ENCODE results near the gene PASK.
A peak's percentile ranks its signal among the peaks of the same experiment; 100 is the strongest.
"Not testable (repeated sequence)": the region's sequence is repeated elsewhere in the genome, so short reads cannot be mapped to it uniquely, and the experiment has no call there.

Gene PASK

DNA sequence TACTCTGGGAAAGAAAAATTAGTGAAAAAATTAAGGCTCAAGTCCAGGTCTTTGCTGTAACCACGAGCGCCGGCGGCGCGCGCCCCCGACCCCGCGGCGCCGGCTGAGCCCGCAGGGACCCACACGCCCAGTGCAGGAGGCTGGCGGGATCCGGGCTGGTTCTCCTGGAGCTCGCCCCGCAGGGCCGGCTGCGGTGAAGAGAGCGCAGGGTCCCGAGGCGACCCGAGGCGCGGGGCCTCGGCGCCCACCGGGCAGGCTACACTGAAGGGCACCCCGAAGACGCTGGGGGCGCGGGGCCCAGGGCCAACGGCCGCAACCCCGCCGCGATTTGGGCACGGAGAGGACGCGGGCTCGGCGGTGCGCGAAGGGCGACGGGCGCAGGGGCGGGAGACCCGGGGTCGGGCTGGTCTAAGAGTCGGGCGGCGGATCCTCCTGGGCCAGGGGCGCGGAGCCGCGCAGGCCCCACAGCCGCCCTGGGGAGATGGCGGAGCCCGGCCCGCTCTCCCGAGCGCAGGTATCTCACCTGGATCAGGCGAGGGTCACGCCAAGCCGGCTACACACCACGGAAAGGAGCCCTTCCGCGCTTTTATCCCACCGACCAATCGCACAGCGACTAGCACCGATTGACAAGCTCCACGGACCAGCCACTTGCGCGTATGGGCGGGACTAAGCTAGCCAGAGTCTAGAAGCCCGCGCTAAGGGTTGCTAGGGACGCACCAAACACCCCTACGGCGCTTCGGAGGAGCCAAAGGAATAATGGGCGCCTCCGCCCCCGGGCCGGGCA lies at the start of gene PASK:
Gene PASK, minus strand, starts transcription at position 582 of the 784 bp plus-strand sequence. CDS start 6,440 bp downstream, outside the sequence.
- peak; percentile 93 for DNase-seq (ENCODE audit: low read depth)

DNA sequence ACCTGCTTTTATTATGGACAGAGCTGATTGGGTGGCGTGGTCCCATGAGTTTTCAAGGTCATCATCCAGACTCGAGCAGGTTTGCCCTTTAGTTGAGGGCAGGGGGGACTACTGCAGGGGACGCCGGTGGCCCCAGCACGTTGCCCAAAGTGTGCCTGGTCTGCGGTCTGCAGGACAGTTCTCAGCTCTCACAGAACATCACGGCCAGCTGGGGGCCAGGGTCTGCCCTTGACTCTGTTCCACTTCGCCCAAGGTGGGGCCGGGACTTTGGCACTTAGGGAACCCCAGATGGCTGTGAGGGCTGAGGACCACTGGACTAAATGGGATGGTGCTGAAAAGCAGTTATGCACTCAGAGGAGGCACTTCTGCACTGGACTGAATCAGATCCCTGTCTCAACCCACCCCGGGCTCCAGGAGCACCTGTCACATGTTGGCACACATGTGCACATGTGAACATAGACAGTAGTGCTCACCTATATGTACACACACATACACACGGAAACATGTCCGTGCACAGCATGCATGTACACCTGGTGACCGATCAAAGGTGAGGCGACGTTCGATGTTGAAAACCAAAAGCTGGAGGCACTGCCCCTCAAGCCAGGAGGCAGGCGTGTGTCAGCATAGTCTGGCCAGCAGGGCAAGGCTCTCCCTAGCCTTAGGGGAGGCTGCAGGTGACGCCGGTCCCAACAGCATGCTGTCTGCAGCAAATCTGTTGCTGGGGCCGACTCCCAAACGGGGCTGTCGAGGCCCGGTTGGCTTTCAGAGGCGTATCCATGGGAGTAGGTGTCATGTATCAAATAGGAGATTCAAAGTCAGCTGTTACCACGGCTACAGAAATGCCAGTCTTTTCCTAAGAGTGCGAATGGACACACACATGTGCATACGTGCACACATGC lies 49.4 kb upstream of the PASK start:
- no peak for DNase-seq (ENCODE audit: low read depth)

DNA sequence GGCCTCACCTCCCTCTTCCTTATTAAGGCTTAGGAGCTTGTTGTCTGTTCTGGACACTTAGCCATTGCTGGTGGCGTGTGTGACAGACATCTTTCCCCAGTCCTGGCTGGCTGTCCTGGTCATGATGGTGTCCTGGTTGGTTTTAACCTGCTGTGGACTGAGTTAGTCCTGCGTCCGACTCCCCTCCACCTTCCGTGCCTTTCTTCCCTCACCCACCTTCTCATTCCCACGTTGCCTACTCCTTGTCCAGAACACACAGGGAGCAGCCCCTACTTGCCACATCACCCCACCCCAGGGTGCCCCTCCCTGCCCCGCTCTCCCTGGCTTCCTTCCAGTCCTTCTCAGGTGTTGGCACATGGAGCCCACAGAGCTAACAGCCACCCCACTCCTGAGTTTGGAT lies 48.7 kb upstream of the PASK start:
- DNase-seq (ENCODE audit: low read depth), result no peak

GRCh38 chr2:241197246-241197645 lies 48.0 kb upstream of the PASK start:
- not testable (repeated sequence) for DNase-seq (ENCODE audit: low read depth)

DNA sequence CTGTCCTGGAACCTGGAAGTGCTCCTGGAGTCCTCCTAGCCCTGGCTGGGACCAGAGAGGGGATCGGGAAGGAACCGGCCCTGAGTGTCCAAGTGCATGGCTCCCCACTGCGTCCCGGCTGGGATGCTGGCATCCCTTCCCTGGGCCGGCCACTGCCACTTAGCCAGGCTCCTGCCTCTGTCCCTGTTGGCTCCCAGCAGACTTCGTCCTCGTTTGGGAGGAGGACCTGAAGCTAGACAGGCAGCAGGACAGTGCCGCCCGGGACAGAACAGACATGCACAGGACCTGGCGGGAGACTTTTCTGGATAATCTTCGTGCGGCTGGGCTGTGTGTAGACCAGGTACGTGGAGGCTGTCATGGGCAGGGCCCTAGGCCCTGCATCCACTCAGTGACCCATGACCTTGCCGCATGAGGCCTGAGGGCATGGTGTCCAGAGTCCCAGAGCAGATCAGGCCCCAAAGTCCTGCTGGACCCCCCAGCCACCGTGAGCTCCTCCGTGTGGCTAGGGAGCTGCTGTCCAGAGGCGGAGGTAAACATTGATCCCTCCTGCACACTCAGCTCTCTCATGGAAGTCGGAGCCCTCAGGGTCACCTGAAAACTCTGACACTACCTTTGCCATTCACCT lies 46.3 kb upstream of the PASK start:
- DNase-seq (ENCODE audit: low read depth), result no peak

GRCh38 chr2:241194811-241195210 lies 45.5 kb upstream of the PASK start:
- no peak for DNase-seq (ENCODE audit: low read depth)

DNA sequence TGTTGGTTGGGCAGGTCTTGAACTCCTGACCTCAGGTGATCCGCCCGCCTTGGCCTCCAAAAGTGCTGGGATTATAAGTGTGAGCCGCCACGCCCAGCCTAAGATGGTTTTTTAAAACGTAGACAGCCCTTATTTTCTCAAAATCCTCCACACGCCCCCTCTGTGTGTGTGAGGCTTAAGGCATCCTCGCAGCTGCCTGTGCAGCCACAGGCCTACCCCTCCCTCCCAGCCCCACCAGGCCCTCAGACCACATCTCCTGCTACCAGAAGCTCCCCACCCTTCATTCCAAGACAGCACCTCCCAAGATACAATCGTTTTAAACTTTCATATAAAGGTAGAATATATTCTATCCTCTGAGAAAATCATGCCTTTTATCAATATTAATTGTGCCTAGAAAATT lies 44.0 kb upstream of the PASK start:
- no peak for DNase-seq (ENCODE audit: low read depth)

DNA sequence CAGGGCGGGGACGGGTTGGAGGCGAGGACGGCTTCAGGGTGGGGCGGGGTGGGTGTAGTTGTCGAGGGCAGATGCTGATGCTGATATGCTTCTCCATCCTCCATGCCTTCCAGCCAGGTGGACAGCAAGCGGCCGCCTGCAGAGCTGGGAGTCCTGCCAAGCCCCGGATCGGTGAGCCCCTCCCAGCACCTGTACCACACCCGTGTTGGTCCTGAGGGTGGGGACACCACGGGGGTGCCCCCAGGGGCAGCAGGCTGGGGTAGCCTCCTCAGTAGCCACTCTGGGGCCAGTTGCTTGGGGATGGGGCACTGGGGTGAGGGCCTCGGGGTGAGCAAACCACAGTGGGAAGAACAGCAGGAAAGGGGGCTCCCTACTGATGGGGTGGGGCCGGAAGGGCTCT lies 41.8 kb upstream of the PASK start:
- DNase-seq (ENCODE audit: low read depth), result no peak

DNA sequence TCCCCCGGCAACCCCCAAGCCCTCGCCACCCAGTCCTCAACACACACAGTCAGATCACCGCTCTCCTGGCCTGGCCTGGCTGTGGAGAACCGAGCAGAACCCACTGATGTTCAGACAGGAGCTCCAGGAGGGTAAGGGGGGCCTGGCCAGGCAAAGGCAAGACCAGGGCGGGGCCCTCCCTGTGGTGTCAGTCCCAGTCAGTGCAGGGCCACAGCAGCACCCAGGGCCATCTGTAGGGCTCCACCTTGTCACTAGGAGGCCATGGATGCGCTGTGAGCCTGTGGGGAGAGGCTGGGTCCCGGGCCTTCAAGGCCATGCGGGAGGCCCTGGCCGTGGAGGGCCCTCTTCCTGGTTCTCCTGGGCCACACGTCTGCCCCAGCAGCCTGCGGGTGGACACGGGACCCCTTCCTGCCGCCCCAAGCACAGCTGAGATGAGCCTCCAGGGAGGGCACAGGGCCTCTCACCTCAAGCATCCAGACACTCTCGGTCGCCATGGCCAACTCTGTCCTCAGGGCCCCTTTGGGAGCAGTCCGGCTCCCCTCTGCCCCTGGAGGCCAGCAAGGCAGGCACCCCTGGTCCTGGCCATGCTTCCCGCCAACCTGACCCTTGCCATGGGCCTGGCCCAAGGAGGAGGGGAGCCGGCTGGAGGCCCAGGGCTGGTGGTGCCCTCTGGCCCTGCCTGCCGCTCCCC lies 41.2 kb upstream of the PASK start:
- no peak for DNase-seq (ENCODE audit: low read depth)

DNA sequence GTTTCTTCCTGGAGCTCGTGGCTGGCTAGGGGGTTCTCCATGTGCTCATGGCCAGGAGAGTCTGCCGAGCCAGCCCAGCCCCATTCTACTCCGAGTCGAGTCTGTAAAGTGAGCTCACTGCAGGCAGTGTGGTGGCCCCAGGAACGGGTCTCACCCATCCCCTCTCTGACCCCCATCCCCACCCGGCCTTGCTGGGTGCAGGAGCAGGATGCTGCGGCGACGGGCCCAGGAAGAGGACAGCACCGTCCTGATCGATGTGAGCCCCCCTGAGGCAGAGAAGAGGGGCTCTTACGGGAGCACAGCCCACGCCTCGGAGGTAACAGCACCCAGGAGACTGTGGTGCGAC lies 40.6 kb upstream of the PASK start:
- DNase-seq (ENCODE audit: low read depth), result no peak

DNA sequence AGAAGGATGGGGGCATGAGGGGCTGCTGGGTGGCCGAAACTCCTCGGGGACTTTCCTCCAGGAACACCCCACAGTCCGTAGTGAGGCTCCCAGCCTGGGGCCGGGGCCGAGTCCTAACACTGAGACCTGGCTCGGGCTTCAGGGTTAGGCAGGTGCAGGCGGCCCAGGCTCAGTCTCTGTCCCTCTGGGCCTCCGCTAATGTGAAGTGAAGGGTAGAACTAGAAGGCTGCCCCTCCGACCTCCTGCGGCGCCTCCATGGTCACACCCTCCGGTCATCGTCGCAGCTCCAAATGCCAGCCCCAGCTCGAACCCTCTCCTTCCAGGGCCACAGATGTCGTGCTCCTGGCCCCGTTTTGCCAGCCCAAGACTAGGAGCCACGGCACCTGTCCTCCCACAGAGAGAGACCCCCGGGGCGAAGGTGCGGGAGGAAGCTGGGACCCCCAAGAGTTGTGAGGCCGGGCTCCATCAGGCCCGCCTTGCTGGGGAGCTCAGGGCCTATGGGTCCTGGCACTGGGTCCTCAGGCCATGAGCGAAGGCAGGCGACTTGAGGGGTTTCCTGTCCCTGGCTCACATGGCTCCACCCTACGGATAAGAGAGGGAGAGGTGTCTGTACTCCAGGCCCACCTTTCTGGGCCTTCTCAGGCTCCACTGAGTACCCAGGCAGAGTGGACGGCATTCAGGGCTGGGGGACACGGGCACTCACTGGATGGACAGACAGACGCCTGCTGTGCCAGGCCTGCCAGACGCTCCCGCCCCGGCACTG lies 40.0 kb upstream of the PASK start:
- DNase-seq (ENCODE audit: low read depth), result no peak

- no peak for DNase-seq (ENCODE audit: low read depth)
Measured at GRCh38 chr2:241188361-241189092, 39.3 kb upstream of the PASK start, which contains the start of gene ANO7. TSS of gene ANO7 (plus strand) at chr2:241188677. CDS start at chr2:241190064, 1,387 bp downstream.

DNA sequence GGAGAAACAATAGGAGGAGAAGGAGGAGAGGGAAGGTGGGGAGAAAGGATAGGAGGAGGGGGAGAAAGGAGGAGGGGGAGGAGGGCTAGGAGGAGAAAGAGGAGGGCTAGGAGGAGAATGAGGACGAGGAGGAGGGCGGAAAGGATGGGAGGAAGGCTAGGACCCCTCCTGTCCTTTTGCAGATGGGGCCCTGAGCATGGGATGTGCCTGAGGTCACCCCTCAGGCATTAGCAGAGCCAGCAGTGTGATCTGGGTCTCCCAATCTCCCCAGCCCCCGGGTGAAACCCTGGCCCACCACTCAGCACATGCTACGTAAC lies 38.6 kb upstream of the PASK start:
- DNase-seq (ENCODE audit: low read depth), result no peak

GRCh38 chr2:241187101-241187917 lies 38.0 kb upstream of the PASK start:
- no peak for DNase-seq (ENCODE audit: low read depth)

- no peak for DNase-seq (ENCODE audit: low read depth)
Measured at GRCh38 chr2:241185961-241186360, 36.7 kb upstream of the PASK start.

DNA sequence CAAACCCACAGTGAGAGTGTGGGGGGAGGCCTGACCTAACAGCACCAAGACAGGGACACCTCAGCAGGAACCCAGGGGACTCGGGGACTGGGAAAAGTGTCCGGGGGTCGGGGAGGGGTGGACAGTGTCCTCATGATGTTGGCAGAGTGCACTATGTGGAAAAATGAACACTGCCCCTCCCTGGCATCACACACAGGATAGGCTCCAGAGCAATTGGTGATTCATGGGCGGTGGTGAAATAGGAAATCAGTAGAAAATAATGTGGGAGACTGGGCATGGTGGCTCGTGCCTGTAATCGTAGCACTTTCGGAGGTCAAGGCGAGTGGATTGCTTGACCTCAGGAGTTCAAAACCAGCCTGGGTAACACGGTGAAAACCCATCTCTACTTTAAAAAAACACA lies 35.6 kb upstream of the PASK start:
- no peak for DNase-seq (ENCODE audit: low read depth)

GRCh38 chr2:241183221-241183620 lies 33.9 kb upstream of the PASK start:
- DNase-seq (ENCODE audit: low read depth), result no peak

DNA sequence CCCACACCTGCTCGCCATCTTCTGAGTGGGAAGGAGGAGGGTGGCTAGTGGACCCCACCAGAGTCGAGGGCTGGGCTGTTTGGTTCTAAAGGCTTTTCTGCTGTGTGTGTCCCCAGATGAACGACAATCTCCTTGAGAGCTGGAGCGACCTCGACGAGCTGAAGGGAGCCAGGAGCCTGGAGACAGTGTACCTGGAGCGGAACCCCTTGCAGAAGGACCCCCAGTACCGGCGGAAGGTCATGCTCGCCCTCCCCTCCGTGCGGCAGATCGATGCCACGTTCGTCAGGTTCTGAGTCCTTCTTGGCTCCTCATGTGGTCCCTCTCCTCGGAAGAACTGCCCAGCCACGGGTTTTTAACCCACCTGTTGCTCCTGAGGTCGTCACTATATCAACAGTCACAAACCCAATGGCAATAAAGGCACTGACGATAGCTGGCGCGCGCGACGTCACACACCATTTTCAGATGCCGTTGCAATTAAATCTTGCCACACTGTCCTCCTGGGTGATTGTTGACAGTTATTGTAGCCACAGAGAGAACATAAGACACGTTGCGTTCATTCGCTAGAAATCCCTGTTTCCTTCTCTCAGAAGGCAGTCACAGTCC lies 33.4 kb upstream of the PASK start:
- DNase-seq (ENCODE audit: low read depth), result no peak

DNA sequence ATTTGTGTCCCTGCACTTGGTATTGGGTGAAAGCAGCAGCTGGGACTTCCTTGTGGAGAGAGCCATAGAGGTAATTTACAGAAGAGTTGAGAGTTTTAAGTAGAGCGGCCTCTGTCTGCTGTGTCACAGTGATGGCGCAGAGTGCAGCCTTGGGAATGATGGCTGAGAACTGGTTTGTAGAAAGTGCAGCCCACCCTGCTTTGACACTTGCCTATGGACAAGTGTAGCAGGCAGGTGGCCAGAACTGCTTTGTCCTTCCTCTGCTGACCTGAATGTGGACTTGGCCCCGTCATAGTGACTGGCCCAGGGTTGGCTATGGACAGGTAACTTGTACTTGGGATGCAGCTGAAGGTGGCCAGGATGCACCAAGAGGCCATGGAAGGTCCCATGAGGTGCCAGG lies 32.9 kb upstream of the PASK start:
- DNase-seq (ENCODE audit: low read depth), result no peak

GRCh38 chr2:241180495-241180894 lies 31.2 kb upstream of the PASK start:
- DNase-seq (ENCODE audit: low read depth), result no peak

Data from EH (cell line).